Activated CD4-positive, alpha-beta T cell treated with anti-CD3 and anti-CD28 coated beads, Interleukin-2, Interleukin-6, amounts not matched to agents 100 ng/mL and 50 ng/mL, durations not matched to agents 16 hours and 8 hours (primary cell): ENCODE measurements around the gene SH2D7.

Experiments
- DNase-seq: peaks from one replicate; pipeline ENCODE4 v3.0.0-alpha.2; 2020

SH2D7 gene

GRCh38 chr15:78146425-78147154 lies 54.2 kb downstream of the SH2D7 start:
- no peak for DNase-seq

DNA sequence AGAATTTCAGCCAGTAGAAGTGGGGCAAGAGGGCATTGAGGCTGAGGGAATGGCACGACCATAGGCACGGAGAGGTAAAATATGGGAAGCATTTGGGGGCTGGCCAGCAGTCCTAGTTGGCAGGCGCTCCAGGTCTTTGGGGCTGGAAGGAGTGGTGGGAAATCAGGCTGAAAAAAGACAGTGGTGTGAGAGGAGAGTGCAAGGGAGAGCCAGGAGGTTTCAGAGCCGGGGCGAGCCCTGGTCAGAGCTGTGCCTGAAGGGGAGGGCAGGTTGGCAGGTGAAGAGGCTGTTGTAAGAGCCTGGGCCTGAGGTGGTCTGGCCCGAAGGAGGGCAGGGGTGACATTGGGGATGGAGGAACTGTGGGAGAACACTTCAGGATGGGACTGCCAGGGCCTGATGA lies 55.2 kb downstream of the SH2D7 start:
- DNase-seq, result no peak

GRCh38 chr15:78148392-78149067 lies 56.2 kb downstream of the SH2D7 start:
- no peak for DNase-seq

GRCh38 chr15:78149068-78149804 lies 56.9 kb downstream of the SH2D7 start, which contains the start of gene IDH3A:
Gene IDH3A, plus strand, starts transcription at chr15:78149362. Its CDS starts 42 bp downstream, at chr15:78149404.
- DNase-seq, result peak; percentile 100

GRCh38 chr15:78149805-78150751 lies 57.7 kb downstream of the SH2D7 start:
- no peak for DNase-seq

GRCh38 chr15:78151075-78151474 lies 58.7 kb downstream of the SH2D7 start:
- DNase-seq, result peak; percentile 20
